PC-3 (cell line): ENCODE results near the gene BIN2. TPM values are rescaled to one million over a fixed set of nuclear protein-coding genes. Genes with fewer than 3 reads are reported as not detected.

Experiments
- ATAC-seq: fragments of 200-7000 bp; cut with Tn5 transposase; 2 replicates; pipeline ENCODE4 v1.9.1; 2020; ENCODE audit warnings: mild to moderate bottlenecking, moderate library complexity
- BruUV-seq: library from RNA; stranded (reverse); fragments of 400-500 nt; replicated peaks from 2 replicates; lab custom pipeline; 2021; lab: Mats Ljungman, UMichigan
- CTCF ChIA-PET: fragments of 300-600 bp; sonication (Branson Sonifier 250); formaldehyde crosslinking; loops from one replicate; lab custom pipeline; 2022; ENCODE audit warnings: antibody characterized with exemption; lab: Charles Lee
- POLR2A ChIA-PET: fragments of 300-600 bp; sonication (Branson Sonifier 250); formaldehyde crosslinking; loops from one replicate; lab custom pipeline; 2022; ENCODE audit warnings: antibody characterized with exemption; ENCODE audit not compliant: unreplicated experiment; lab: Charles Lee
- DNase-seq: peaks from one replicate; pipeline ENCODE4 v3.0.0-alpha.2; 2015
- H2AFZ ChIP-seq: fragments of 300-600 bp; sonication (generic); 2 replicates; pipeline ENCODE4 v1.6.0; 2016; ENCODE audit warnings: antibody characterized with exemption, low read length
- H3F3A ChIP-seq: fragments of 300-600 bp; sonication (generic); one replicate; pipeline ENCODE4 v1.6.0; 2017; ENCODE audit warnings: antibody characterized with exemption, low read length, control low read depth, mild to moderate bottlenecking; ENCODE audit not compliant: unreplicated experiment
- H3K27ac ChIP-seq: fragments of 300-600 bp; sonication (generic); 2 replicates; pipeline ENCODE4 v1.5.1; 2016; ENCODE audit warnings: mild to moderate bottlenecking, low read length
- H3K27me3 ChIP-seq: fragments of 300-600 bp; sonication (generic); 2 replicates; pipeline ENCODE4 v1.6.1; 2016; ENCODE audit warnings: low read length, mixed read lengths
- H3K36me3 ChIP-seq: fragments of 300-600 bp; sonication (generic); 2 replicates; pipeline ENCODE4 v1.6.1; 2016; ENCODE audit warnings: low read depth, mixed run types, low read length, mixed read lengths
- H3K4me1 ChIP-seq: fragments of 300-600 bp; sonication (generic); 2 replicates; pipeline ENCODE4 v1.5.1; 2016; ENCODE audit warnings: low read length; ENCODE audit not compliant: insufficient read depth
- H3K4me2 ChIP-seq: fragments of 300-600 bp; sonication (generic); 2 replicates; pipeline ENCODE4 v1.6.0; 2016; ENCODE audit warnings: low read length
- H3K4me3 ChIP-seq: fragments of 300-600 bp; sonication (generic); 2 replicates; pipeline ENCODE4 v1.5.1; 2016; ENCODE audit warnings: mild to moderate bottlenecking, low read length, mixed read lengths
- H3K79me2 ChIP-seq: fragments of 300-600 bp; sonication (generic); 2 replicates; pipeline ENCODE4 v1.6.1; 2017; ENCODE audit warnings: low read length, mixed read lengths
- H3K9ac ChIP-seq: fragments of 300-600 bp; sonication (generic); 2 replicates; pipeline ENCODE4 v1.6.0; 2016; ENCODE audit warnings: mild to moderate bottlenecking, low read length
- H3K9me2 ChIP-seq: fragments of 300-600 bp; sonication (generic); replicated peaks from 2 replicates; pipeline ENCODE4 v1.6.1; 2016; ENCODE audit warnings: mixed run types, low read length, mixed read lengths
- H3K9me3 ChIP-seq: fragments of 300-600 bp; sonication (generic); 2 replicates; pipeline ENCODE4 v1.6.1; 2016; ENCODE audit warnings: low read length, mixed read lengths
- H4K20me1 ChIP-seq: fragments of 300-600 bp; sonication (generic); 2 replicates; pipeline ENCODE4 v1.6.1; 2016; ENCODE audit warnings: low read length, mixed read lengths
- EZH2 ChIP-seq: fragments of 300-600 bp; sonication (generic); IDR thresholded peaks from one replicate; pipeline ENCODE4 v1.6.1; 2017; ENCODE audit warnings: antibody characterized with exemption, mild to moderate bottlenecking, low read length; ENCODE audit not compliant: unreplicated experiment
- EZH2phosphoT487 ChIP-seq: fragments of 300-600 bp; sonication (generic); IDR thresholded peaks from 2 replicates; pipeline ENCODE4 v1.6.1; 2018; ENCODE audit warnings: mild to moderate bottlenecking, antibody characterized with exemption, low read length, borderline replicate concordance
- intact Hi-C: fragments of 100-400 bp; cut with micrococcal nuclease; formaldehyde crosslinking; loops from 2 replicates; pipeline ENCODE4 v1.9.0; 2023
- total RNA-seq: library from RNA; depleted of rRNA; stranded (reverse); fragments of >200 nt; gene quantifications from 2 replicates; pipeline ENCODE4 v1.2.3, GENCODE V29; 2014
- TF ChIP-seq, protein P1 (sequence below): fragments of 300-600 bp; sonication (generic); conservative IDR thresholded peaks from 2 replicates; pipeline ENCODE4 v1.5.1; 2017; ENCODE audit warnings: antibody characterized with exemption, low read depth, mild to moderate bottlenecking, low read length

The BIN2 gene
- total RNA-seq, 1 experiment from 2014 or later: not detected

DNA sequence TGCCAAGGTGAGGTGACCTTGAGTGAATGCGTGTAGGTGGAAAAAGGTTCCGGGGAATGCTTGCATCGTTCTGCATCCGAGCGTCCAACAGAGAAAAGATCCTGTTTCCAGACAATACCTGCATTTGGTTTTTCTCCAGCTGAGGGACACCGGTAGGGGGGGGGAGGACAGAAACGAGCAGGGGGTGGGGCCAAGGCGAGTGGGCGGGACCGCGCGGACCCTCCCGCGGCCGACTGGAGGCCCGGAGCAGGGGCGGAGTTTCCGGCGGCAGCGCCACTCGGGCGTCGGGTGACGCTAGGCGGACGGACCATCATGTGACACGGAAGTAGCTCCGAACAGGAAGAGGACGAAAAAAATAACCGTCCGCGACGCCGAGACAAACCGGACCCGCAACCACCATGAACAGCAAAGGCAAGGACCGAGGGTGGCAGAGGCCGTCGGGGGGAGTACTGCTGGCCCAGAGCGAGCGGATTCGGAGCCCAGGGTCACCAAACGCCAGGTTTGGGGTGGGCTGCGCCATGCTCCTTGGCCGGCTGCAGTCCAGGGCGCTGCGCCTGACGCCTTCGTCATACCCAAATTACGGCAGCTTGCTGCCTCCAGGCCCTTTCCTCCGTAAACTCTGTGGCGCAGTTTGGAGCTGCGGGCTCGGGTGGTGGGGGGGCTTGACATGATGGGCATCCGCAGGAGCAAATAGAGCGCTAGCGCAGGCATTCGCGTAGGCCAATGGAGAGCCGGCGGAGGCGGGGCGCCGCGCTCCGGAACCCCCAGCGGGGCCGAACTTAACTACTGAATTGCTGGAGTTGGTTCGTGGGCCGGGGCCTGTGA lies 85.3 kb downstream of the BIN2 start, which contains the start of gene DAZAP2:
Gene DAZAP2, plus strand, starts transcription at position 317 of the 825 bp plus-strand sequence. Its CDS starts 82 bp downstream, at position 399.
- peaks cover 10% of the 10 kb centered on the region for H3K79me2 ChIP-seq
- BruUV-seq: TSS peak; percentile 62
- peak within 1 kb of the TSS; percentile 95 for H3K9ac ChIP-seq
- H3K36me3 ChIP-seq: no peaks in the 10 kb centered on the region
- peak within 1 kb of the TSS; percentile 92 for H3K27ac ChIP-seq
- H2AFZ ChIP-seq: peak within 1 kb of the TSS; percentile 77
- no peaks in the 10 kb centered on the region for H3K9me3 ChIP-seq
- no peaks in the 10 kb centered on the region for H3K27me3 ChIP-seq
- ChIA-PET POLR2A (interaction anchor here (0.6 kb wide), 5 partner anchors 20 to 271 kb away, joined by 3 to 16 read pairs (median 5); no protein-coding TSS in a partner anchor), CTCF (no interaction called here)
- no peaks in the 10 kb centered on the region for H3K9me2 ChIP-seq
- no peaks in the 10 kb centered on the region for H4K20me1 ChIP-seq
- H3K4me2 ChIP-seq: peak within 1 kb of the TSS; percentile 83
- intact Hi-C loops: no loop called here
- peak; percentile 93 for ATAC-seq
- H3K4me3 ChIP-seq: peak within 1 kb of the TSS; percentile 80
- TF ChIP-seq, protein P1, sequence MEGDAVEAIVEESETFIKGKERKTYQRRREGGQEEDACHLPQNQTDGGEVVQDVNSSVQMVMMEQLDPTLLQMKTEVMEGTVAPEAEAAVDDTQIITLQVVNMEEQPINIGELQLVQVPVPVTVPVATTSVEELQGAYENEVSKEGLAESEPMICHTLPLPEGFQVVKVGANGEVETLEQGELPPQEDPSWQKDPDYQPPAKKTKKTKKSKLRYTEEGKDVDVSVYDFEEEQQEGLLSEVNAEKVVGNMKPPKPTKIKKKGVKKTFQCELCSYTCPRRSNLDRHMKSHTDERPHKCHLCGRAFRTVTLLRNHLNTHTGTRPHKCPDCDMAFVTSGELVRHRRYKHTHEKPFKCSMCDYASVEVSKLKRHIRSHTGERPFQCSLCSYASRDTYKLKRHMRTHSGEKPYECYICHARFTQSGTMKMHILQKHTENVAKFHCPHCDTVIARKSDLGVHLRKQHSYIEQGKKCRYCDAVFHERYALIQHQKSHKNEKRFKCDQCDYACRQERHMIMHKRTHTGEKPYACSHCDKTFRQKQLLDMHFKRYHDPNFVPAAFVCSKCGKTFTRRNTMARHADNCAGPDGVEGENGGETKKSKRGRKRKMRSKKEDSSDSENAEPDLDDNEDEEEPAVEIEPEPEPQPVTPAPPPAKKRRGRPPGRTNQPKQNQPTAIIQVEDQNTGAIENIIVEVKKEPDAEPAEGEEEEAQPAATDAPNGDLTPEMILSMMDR: no peak
- TF ChIP-seq EZH2: no peak
- no peak for TF ChIP-seq EZH2phosphoT487
- 0 out of 2 replicates have a peak, but pooled peaks cover 5% of the 10 kb centered on the region for H3K4me1 ChIP-seq
- DNase-seq: peak; percentile 76
- no peaks in the 10 kb centered on the region for H3F3A ChIP-seq

GRCh38 chr12:51238037-51238509 lies 85.9 kb downstream of the BIN2 start:
- no peak for ATAC-seq
- H3K9ac ChIP-seq: no peak overlapping the region
- ChIA-PET POLR2A (interaction anchor here (0.6 kb wide), 5 partner anchors 20 to 271 kb away, joined by 3 to 16 read pairs (median 5); no protein-coding TSS in a partner anchor), CTCF (no interaction called here)
- peak overlapping the region; percentile 68 for H2AFZ ChIP-seq
- DNase-seq: no peak
- 0 out of 2 replicates have a peak, but pooled peaks cover 5% of the 10 kb centered on the region for H3K4me1 ChIP-seq
- H3K9me3 ChIP-seq: no peaks in the 10 kb centered on the region
- H3K27me3 ChIP-seq: no peaks in the 10 kb centered on the region
- H3K27ac ChIP-seq: no peak overlapping the region
- no TSS peak for BruUV-seq
- H3K4me3 ChIP-seq: peak overlapping the region; percentile 80
- no peaks in the 10 kb centered on the region for H3F3A ChIP-seq
- H3K79me2 ChIP-seq: peaks cover 10% of the 10 kb centered on the region
- H3K4me2 ChIP-seq: peak overlapping the region; percentile 83
- H3K9me2 ChIP-seq: no peaks in the 10 kb centered on the region
- intact Hi-C loops: no loop called here
- TF ChIP-seq EZH2 (no peak), EZH2phosphoT487 (no peak)
- TF ChIP-seq, protein P1: no peak
- no peaks in the 10 kb centered on the region for H4K20me1 ChIP-seq
- no peaks in the 10 kb centered on the region for H3K36me3 ChIP-seq
